ENCODE measurements around the gene RIGI. TPM values are rescaled to one million over a fixed set of nuclear protein-coding genes. Genes with fewer than 3 reads are reported as not detected.

RIGI gene
- total and polyA plus RNA-seq, 9 of the 15 experiments (the other 6 are each of a cell fraction or from before 2014, with no cell fraction given) = 0.27 to 1.1 (median 0.54) TPM

GRCh38 chr9:32533336-32533735, 7.3 kb upstream of the RIGI start:
- H4K20me1 ChIP-seq (replicated peaks; ENCODE audit: control insufficient read depth, insufficient read depth, low read length) = no peaks in the 10 kb centered on the region
- H3K9me1 ChIP-seq (ENCODE audit: control insufficient read depth, insufficient read depth, low read length) = no peaks in the 10 kb centered on the region
- H3K79me2 ChIP-seq (ENCODE audit: control insufficient read depth, insufficient read depth, low read length) = no peaks in the 10 kb centered on the region
- ChIA-PET CTCF (ENCODE audit: low intra/inter-chr PET ratio) (no interaction called here), POLR2A (no interaction called here)
- FAIRE-seq = no peak
- H3K27ac ChIP-seq (ENCODE audit: extremely low read depth, low read depth, low read length) = no peak overlapping the region
- H3K36me3 ChIP-seq (ENCODE audit: control insufficient read depth, insufficient read depth, low read length) = no peaks in the 10 kb centered on the region
- no peak overlapping the region for H2AFZ ChIP-seq (ENCODE audit: low read depth, low read length)
- H3K4me2 ChIP-seq (ENCODE audit: insufficient read depth, low read length) = no peak overlapping the region
- intact Hi-C loops (cut with micrococcal nuclease) = no loop called here
- no TSS peak for BruUV-seq (replicated peaks)
- no peak overlapping the region for H3K9ac ChIP-seq (ENCODE audit: insufficient read depth in 1 of 2, low read depth in 2 of 2, low read length in 2 of 2)
- no peaks in the 10 kb centered on the region for H3K4me1 ChIP-seq (replicated peaks in 1 of 2; ENCODE audit: control insufficient read depth in 2 of 2, insufficient read depth in 2 of 2, low read length in 2 of 2)
- 6% methylated on average over 6 of the region's 6 CpGs for WGBS (ENCODE audit: insufficient coverage, low coverage, missing lambda C conversion rate)
- no peaks in the 10 kb centered on the region for H3K27me3 ChIP-seq (ENCODE audit: control insufficient read depth in 2 of 2, insufficient read depth in 2 of 2, low read length in 2 of 2)
- H3K4me3 ChIP-seq = no peak overlapping the region
- H3K9me3 ChIP-seq (replicated peaks; ENCODE audit: control insufficient read depth, insufficient read depth, low read depth, low read length) = no peaks in the 10 kb centered on the region
- DNase-seq (ENCODE audit: extremely low read depth in 1 of 4, low spot score in 3 of 4) = peak; percentile 15 to 65 (median 25)
- in situ Hi-C loops (cut with MboI) = no loop called here
- ATAC-seq = peak; percentile 73
- TF ChIP-seq CTBP1 (IDR thresholded peaks at IDR 0.05; ENCODE audit: borderline replicate concordance) (no peak), POLR2AphosphoS5 (IDR thresholded peaks at IDR 0.05; ENCODE audit: control insufficient read depth, insufficient read depth, low read depth, low read length) (peak; percentile 39; the same call in 1 of the 2 replicates), DPF2 (IDR thresholded peaks at IDR 0.05) (peak; percentile 60; the same call in 1 of the 2 replicates), RB1 (IDR thresholded peaks at IDR 0.05; ENCODE audit: low read depth) (no peak), MITF (IDR thresholded peaks at IDR 0.05) (no peak), ESRRA (IDR thresholded peaks at IDR 0.05; ENCODE audit: borderline replicate concordance, low read depth) (no peak), NCOA2 (IDR thresholded peaks at IDR 0.05; ENCODE audit: partially characterized antibody in 2 of 2) (no peak), HDGF (IDR thresholded peaks at IDR 0.05) (no peak), SMARCB1 (IDR thresholded peaks at IDR 0.05; ENCODE audit: insufficient read length, low read depth) (no peak), ZNF511 (CRISPR knock-in tag; IDR thresholded peaks at IDR 0.05) (no peak), OTX1 (CRISPR knock-in tag; IDR thresholded peaks at IDR 0.05) (no peak), RCOR1 (IDR thresholded peaks at IDR 0.05; ENCODE audit: borderline replicate concordance in 1 of 2, low read depth in 2 of 2, low read length in 2 of 2) (peak in 1 of 2 experiments; percentile 66; a peak in 1 of 4 replicates), MAFF (IDR thresholded peaks at IDR 0.05; ENCODE audit: low read length) (no peak), GABPB2 (CRISPR knock-in tag; conservative IDR thresholded peaks at IDR 0.05) (no peak), ATF3 (IDR thresholded peaks at IDR 0.05) (peak; percentile 50; the same call in 1 of the 2 replicates), ATF3 (CRISPR knock-in tag; conservative IDR thresholded peaks at IDR 0.05) (no peak), EP400 (IDR thresholded peaks at IDR 0.05) (no peak)
- TF ChIP-seq, protein P1, sequence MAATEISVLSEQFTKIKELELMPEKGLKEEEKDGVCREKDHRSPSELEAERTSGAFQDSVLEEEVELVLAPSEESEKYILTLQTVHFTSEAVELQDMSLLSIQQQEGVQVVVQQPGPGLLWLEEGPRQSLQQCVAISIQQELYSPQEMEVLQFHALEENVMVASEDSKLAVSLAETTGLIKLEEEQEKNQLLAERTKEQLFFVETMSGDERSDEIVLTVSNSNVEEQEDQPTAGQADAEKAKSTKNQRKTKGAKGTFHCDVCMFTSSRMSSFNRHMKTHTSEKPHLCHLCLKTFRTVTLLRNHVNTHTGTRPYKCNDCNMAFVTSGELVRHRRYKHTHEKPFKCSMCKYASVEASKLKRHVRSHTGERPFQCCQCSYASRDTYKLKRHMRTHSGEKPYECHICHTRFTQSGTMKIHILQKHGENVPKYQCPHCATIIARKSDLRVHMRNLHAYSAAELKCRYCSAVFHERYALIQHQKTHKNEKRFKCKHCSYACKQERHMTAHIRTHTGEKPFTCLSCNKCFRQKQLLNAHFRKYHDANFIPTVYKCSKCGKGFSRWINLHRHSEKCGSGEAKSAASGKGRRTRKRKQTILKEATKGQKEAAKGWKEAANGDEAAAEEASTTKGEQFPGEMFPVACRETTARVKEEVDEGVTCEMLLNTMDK (IDR thresholded peaks at IDR 0.05; ENCODE audit: borderline replicate concordance, insufficient read depth, low read depth, low read length, poor library complexity, severe bottlenecking) = no peak
- TF ChIP-seq, protein P2, sequence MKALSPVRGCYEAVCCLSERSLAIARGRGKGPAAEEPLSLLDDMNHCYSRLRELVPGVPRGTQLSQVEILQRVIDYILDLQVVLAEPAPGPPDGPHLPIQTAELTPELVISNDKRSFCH (CRISPR knock-in tag; IDR thresholded peaks at IDR 0.05) = no peak
- TF ChIP-seq, protein P2 (tag; IDR thresholded peaks at IDR 0.05) = no peak
